ENCODE data around the gene GNAI1. TPM values are rescaled to one million over a fixed set of nuclear protein-coding genes. Genes with fewer than 3 reads are reported as not detected.

Gene GNAI1
- total RNA-seq, 1 donor from 2014 or later = 25.2 TPM

- no peak for DNase-seq (ENCODE audit: low read depth, low spot score)
- TF ChIP-seq CTCF (conservative IDR thresholded peaks at IDR 0.05) = no peak
- Mint-ChIP-seq H3K4me3 (no peak overlapping the region), H3K9me3 (peaks cover 3% of the 10 kb centered on the region), H3K27ac (ENCODE audit: unreplicated experiment) (no peak overlapping the region), H3K36me3 (ENCODE audit: low read depth) (no peaks in the 10 kb centered on the region), H3K4me1 (peaks cover 9% of the 10 kb centered on the region), H3K27me3 (ENCODE audit: low read depth) (no peaks in the 10 kb centered on the region)
These were observed 28.8 kb upstream of the GNAI1 start for GRCh38 chr7:80105701-80106408.

GRCh38 chr7:80106498-80107113 is 28.0 kb upstream of the GNAI1 start:
- TF ChIP-seq CTCF (conservative IDR thresholded peaks at IDR 0.05) = no peak
- H3K36me3 Mint-ChIP-seq (ENCODE audit: low read depth) = no peaks in the 10 kb centered on the region
- DNase-seq (ENCODE audit: low read depth, low spot score) = no peak
- peaks cover 3% of the 10 kb centered on the region for H3K9me3 Mint-ChIP-seq
- no peak overlapping the region for H3K4me3 Mint-ChIP-seq
- no peak overlapping the region for H3K27ac Mint-ChIP-seq (ENCODE audit: unreplicated experiment)
- peaks cover 9% of the 10 kb centered on the region for H3K4me1 Mint-ChIP-seq
- no peaks in the 10 kb centered on the region for H3K27me3 Mint-ChIP-seq (ENCODE audit: low read depth)

- Mint-ChIP-seq H3K9me3 (peaks cover 3% of the 10 kb centered on the region), H3K27me3 (ENCODE audit: low read depth) (no peaks in the 10 kb centered on the region), H3K4me3 (no peak overlapping the region), H3K27ac (ENCODE audit: unreplicated experiment) (no peak overlapping the region), H3K36me3 (ENCODE audit: low read depth) (no peaks in the 10 kb centered on the region), H3K4me1 (peaks cover 9% of the 10 kb centered on the region)
- no peak for TF ChIP-seq CTCF (conservative IDR thresholded peaks at IDR 0.05)
- DNase-seq (ENCODE audit: low read depth, low spot score) = no peak
These were observed 27.4 kb upstream of the GNAI1 start for GRCh38 chr7:80107278-80107677.

GRCh38 chr7:80110376-80110775 is 24.3 kb upstream of the GNAI1 start:
- H3K27me3 Mint-ChIP-seq (ENCODE audit: low read depth) = no peaks in the 10 kb centered on the region
- peaks cover 2% of the 10 kb centered on the region for H3K36me3 Mint-ChIP-seq (ENCODE audit: low read depth)
- no peak overlapping the region for H3K27ac Mint-ChIP-seq (ENCODE audit: unreplicated experiment)
- DNase-seq (ENCODE audit: low read depth, low spot score) = no peak
- H3K4me3 Mint-ChIP-seq = no peak overlapping the region
- peaks cover 2% of the 10 kb centered on the region for H3K9me3 Mint-ChIP-seq
- TF ChIP-seq CTCF (conservative IDR thresholded peaks at IDR 0.05) = no peak
- peaks cover 17% of the 10 kb centered on the region for H3K4me1 Mint-ChIP-seq

GRCh38 chr7:80114159-80114558 is 20.5 kb upstream of the GNAI1 start:
- TF ChIP-seq CTCF (conservative IDR thresholded peaks at IDR 0.05) = no peak
- H3K4me3 Mint-ChIP-seq = no peak overlapping the region
- peaks cover 2% of the 10 kb centered on the region for H3K9me3 Mint-ChIP-seq
- H3K36me3 Mint-ChIP-seq (ENCODE audit: low read depth) = peaks cover 2% of the 10 kb centered on the region
- H3K4me1 Mint-ChIP-seq = peaks cover 16% of the 10 kb centered on the region
- no peaks in the 10 kb centered on the region for H3K27me3 Mint-ChIP-seq (ENCODE audit: low read depth)
- no peak overlapping the region for H3K27ac Mint-ChIP-seq (ENCODE audit: unreplicated experiment)
- no peak for DNase-seq (ENCODE audit: low read depth, low spot score)
